ENCODE measurements around the gene RAB25.

- TF ChIP-seq POLR2A (IDR thresholded peaks at IDR 0.05) (no peak), CTCF (IDR thresholded peaks at IDR 0.05) (no peak)
Measured at GRCh38 chr1:156019946-156020292, 41.0 kb upstream of the RAB25 start.

Data from uterus (tissue), 2 donors.